Esophagus (tissue), 2 donors: ENCODE measurements around the gene MOV10L1. TPM values are rescaled to one million over a fixed set of nuclear protein-coding genes. Genes with fewer than 3 reads are reported as not detected.

Experiments
- H3K27ac ChIP-seq, 2 donors: one replicate each; pipeline ENCODE4 v1.5.1; 2013; ENCODE audit warnings: low read depth in 2 of 2, mild to moderate bottlenecking in 2 of 2, inconsistent platforms in 1 of 2, low read length in 1 of 2, moderate library complexity in 1 of 2
- H3K27me3 ChIP-seq, 2 donors: one replicate each; pipeline ENCODE4 v1.6.1; 2013; ENCODE audit warnings: low read length in 2 of 2, control low read depth in 1 of 2, mild to moderate bottlenecking in 1 of 2; ENCODE audit not compliant: insufficient read depth in 2 of 2, control insufficient read depth in 1 of 2
- H3K36me3 ChIP-seq, 2 donors: one replicate each; pipeline ENCODE4 v1.6.1; 2013; ENCODE audit warnings: low read length in 1 of 2; ENCODE audit not compliant: control insufficient read depth in 2 of 2, insufficient read depth in 2 of 2
- H3K4me1 ChIP-seq, 2 donors: one replicate each; pipeline ENCODE4 v1.6.1; 2013; ENCODE audit warnings: low read length in 1 of 2; ENCODE audit not compliant: control insufficient read depth in 2 of 2, insufficient read depth in 2 of 2
- H3K4me3 ChIP-seq, 2 donors: one replicate each; pipeline ENCODE4 v1.5.1; 2013; ENCODE audit warnings: low read length in 2 of 2, mild to moderate bottlenecking in 2 of 2, low read depth in 1 of 2, moderate library complexity in 1 of 2
- H3K9me3 ChIP-seq, 2 donors: one replicate each; pipeline ENCODE4 v1.6.1; 2013; ENCODE audit warnings: mild to moderate bottlenecking in 2 of 2, low read depth in 1 of 2, low read length in 1 of 2, moderate library complexity in 1 of 2; ENCODE audit not compliant: control insufficient read depth in 2 of 2, insufficient read depth in 1 of 2
- WGBS, 2 donors: extraction: QIAGEN DNeasy Blood & Tissue Kit; methylation state at CpG; one replicate each; pipeline ENCODE4 v1.1.7; 2013; 5-methylcytosine and 5-hydroxymethylcytosine counted together
- polyA plus RNA-seq, 2 donors: library from polyadenylated mRNA; stranded (reverse); fragments of 200-250 nt; gene quantifications; one replicate each; pipeline ENCODE4 v1.2.3, GENCODE V29; 2013
- donor health status: healthy with polysubstance abuse.
- donor health status: Bipolar disorder and iron deficiency.

The MOV10L1 gene
- under 1 TPM; 0.18 to 0.22 TPM for polyA plus RNA-seq

DNA sequence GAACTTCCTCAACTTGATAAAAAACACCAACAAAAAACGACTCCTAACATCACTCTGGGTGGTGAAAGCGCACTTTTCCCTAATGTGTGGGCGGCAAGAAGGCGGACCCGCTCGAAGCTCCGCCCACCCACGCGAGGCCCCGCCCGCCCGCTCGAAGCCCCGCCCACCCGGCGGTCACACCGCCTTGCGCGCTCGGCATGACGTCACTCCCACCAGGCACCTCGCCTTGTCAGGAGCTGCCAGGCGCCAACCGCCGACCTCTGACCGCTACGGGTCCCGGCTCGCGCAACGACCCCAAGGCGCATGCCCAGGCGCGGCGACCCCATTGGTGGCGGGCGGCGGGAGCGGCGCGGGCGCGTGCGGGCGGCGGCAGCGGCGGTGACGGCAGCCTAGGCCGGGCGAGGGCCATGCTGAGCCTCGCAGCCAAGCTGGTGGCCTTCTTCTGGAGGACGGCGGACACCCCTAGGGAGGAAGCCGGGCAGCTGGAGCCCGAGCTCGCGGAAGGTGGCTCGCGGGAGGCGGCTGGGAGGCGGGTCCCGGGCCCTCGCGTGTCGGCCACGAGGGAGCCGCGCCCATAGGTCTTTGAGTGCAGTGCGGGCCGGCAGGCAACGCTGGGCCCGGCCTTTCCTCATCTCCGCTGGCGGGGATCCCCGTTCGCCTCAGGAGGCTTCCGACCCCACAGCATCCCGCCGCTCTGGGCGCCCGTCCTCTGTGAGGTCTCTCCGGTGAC lies at the start of gene MOV10L1:
Gene MOV10L1, plus strand, starts transcription at position 325 of the 730 bp plus-strand sequence. Its CDS starts 83 bp downstream, at position 408.
- no peaks in the 10 kb centered on the region for H3K36me3 ChIP-seq
- no peak within 1 kb of the TSS for H3K4me3 ChIP-seq
- H3K4me1 ChIP-seq: peaks cover 0 to 6% of the 10 kb centered on the region in 2 donors
- WGBS, 2 donors: 48 to 51% methylated on average over 79 to 83 of the region's 83 CpGs
- no peaks in the 10 kb centered on the region for H3K27me3 ChIP-seq
- H3K27ac ChIP-seq: no peak within 1 kb of the TSS
- H3K9me3 ChIP-seq: peaks cover 0 to 8% of the 10 kb centered on the region in 2 donors

DNA sequence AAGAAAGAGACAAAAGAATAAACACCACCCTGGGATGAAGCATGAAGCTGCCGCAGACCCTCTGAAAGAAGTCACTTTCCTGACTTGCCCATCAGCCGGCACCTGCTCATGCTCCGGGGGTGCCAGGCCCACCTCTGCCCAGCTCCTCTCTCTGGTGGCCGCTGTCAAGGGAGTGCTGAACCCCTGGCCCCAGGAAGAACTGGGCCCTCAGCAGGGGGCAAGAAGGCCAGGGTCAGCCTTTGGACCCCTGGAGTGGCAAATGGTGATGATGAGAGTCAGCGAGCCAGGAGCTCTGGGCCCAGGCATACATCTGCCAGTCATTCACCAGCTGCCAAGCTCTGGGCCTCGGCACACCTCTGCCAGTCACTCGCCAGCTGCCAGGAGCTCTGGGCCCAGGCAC lies 49.1 kb upstream of the MOV10L1 start:
- Histone ChIP-seq H3K27ac (no peak overlapping the region), H3K27me3 (peaks cover 0 to 2% of the 10 kb centered on the region in 2 donors), H3K4me3 (no peak overlapping the region), H3K4me1 (no peaks in the 10 kb centered on the region), H3K9me3 (peaks cover 0 to 8% of the 10 kb centered on the region in 2 donors), H3K36me3 (no peaks in the 10 kb centered on the region)
- 78 to 79% methylated on average over 7 of the region's 7 CpGs for WGBS, 2 donors

DNA sequence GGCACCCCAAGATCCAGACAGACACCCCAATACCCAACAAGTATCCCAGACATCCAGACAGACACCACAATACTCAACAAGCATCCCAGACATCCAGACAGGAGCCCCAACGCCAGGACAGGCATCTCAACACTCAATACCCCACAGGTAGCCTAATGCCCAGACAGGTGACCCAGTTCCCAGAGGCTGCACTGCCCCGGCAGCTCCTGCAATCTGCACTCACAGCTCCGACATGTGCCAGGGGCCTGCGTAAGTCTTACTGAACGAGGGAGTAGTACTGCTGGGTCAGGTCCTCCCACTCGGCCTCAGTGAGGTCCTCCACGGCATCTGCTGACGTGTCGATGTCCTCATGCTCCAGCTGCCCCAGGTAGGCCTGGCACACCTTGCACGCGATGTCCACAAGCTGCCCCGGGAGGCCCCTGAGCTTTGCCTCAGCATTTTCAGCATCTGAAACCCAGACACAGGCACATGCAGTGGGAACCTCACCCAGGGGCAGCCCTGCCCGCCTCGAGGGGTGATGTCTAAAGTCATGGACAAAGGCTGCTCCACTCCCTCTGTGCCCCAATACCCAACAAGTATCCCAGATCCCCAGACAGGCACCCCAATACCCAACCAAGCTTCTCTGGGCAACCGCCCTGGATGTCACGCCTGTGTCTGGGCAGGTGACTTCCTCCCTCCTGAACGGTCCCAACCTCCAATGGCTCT lies 48.3 kb upstream of the MOV10L1 start:
- WGBS, 2 donors: 84 to 88% methylated on average over 17 of the region's 17 CpGs
- Histone ChIP-seq H3K9me3 (peaks cover 0 to 8% of the 10 kb centered on the region in 2 donors), H3K27ac (no peak overlapping the region), H3K4me3 (no peak overlapping the region), H3K27me3 (peaks cover 0 to 2% of the 10 kb centered on the region in 2 donors), H3K36me3 (no peaks in the 10 kb centered on the region), H3K4me1 (no peaks in the 10 kb centered on the region)

DNA sequence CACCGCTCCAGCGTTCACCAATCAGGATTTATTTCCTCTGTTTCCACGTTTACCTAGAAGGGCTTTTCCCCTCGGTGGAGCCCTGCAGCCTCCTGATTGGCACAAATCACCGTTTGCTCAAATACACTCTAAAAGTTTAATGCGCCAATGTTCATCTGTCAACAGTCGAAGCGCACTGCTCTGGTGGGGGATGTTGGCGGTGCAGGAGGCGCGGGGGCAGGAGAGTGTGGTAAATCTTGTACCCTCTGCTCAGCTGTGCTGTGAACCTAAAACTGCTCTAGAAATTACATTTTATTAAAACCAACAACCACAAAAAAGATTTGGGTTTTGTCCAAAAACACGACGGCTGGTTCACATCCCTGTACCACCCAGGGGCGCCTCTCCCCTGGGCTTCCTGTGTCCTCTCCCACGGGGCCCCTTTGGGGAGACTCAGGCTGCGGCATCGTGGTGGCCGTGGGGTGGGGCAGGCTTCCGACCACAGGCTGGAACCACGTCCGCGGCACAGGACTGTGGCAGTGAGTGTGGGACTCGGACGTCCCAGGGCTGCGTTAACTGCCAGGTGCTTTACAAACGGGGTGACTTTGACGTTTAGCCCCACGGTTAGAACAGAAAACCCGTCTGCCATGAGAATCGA lies 45.2 kb upstream of the MOV10L1 start:
- H3K27ac ChIP-seq: no peak overlapping the region
- H3K9me3 ChIP-seq: peaks cover 0 to 6% of the 10 kb centered on the region in 2 donors
- H3K36me3 ChIP-seq: no peaks in the 10 kb centered on the region
- H3K4me1 ChIP-seq: no peaks in the 10 kb centered on the region
- H3K27me3 ChIP-seq: no peaks in the 10 kb centered on the region
- 56 to 65% methylated on average over 30 of the region's 30 CpGs for WGBS, 2 donors
- no peak overlapping the region for H3K4me3 ChIP-seq

DNA sequence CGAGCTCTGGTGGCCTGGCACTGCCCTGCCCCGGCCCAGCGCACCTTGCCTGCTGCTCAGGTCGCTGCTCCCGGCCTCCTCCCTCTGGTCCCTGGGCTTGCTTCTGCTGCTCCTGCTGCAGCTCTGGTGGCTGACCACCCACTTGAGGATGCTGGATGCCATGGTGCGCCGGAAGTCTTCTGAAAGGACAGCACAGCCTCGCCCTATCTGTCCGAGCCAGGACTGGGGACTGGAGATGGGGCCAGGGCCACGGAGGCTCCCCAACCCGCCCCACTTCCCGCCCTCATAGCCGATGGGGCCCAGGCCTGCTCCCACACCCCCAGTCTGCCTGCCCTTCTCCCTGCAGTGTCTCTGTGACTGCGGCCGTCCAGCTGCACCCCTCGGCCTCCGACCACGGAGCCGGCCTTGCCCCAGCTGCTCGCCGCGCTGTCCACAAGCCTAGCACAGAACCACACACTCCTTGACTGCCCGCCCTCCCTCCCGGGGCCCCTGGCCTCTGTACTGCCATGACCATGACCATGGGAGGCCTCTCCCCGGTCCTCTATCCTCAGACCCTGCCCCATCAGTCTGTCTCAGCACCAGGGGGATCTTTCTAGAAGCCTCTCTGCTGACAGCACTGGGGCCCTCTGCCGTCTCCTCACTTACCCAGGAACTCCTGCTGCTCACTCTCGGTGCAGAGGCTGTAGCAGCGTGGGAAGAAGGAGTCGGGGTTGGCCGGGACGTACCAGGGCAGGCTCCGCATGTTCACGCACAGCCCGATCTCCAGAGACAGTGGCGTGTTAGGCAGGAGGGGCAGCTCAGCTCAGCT lies 44.4 kb upstream of the MOV10L1 start:
- WGBS, 2 donors: 62 to 77% methylated on average over 26 to 35 of the region's 35 CpGs
- no peak overlapping the region for H3K27ac ChIP-seq
- H3K4me3 ChIP-seq: no peak overlapping the region
- H3K27me3 ChIP-seq: no peaks in the 10 kb centered on the region
- H3K4me1 ChIP-seq: no peaks in the 10 kb centered on the region
- H3K36me3 ChIP-seq: no peaks in the 10 kb centered on the region
- no peaks in the 10 kb centered on the region for H3K9me3 ChIP-seq

DNA sequence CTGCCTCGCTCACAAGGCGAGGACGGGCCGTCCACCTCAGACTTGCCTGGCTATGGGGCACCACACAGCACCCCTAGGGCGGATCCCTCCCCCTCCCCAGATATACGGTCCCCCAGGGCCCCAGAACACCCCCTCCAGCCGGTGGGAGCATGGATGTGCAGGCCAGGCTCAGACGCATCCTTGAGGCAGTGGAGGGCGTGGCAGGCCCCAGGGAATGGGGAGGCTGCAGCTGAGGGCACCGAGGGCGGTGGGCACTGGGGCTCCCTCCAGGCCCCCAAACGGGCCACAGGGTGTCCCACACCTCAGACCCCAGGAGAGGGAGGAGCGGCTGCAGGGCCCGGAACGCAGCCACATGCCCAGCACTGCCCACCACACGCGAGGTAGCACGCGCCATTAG lies 43.8 kb upstream of the MOV10L1 start:
- no peaks in the 10 kb centered on the region for H3K27me3 ChIP-seq
- 66 to 70% methylated on average over 17 to 19 of the region's 19 CpGs for WGBS, 2 donors
- no peaks in the 10 kb centered on the region for H3K36me3 ChIP-seq
- H3K4me1 ChIP-seq: no peaks in the 10 kb centered on the region
- no peak overlapping the region for H3K4me3 ChIP-seq
- no peaks in the 10 kb centered on the region for H3K9me3 ChIP-seq
- no peak overlapping the region for H3K27ac ChIP-seq

DNA sequence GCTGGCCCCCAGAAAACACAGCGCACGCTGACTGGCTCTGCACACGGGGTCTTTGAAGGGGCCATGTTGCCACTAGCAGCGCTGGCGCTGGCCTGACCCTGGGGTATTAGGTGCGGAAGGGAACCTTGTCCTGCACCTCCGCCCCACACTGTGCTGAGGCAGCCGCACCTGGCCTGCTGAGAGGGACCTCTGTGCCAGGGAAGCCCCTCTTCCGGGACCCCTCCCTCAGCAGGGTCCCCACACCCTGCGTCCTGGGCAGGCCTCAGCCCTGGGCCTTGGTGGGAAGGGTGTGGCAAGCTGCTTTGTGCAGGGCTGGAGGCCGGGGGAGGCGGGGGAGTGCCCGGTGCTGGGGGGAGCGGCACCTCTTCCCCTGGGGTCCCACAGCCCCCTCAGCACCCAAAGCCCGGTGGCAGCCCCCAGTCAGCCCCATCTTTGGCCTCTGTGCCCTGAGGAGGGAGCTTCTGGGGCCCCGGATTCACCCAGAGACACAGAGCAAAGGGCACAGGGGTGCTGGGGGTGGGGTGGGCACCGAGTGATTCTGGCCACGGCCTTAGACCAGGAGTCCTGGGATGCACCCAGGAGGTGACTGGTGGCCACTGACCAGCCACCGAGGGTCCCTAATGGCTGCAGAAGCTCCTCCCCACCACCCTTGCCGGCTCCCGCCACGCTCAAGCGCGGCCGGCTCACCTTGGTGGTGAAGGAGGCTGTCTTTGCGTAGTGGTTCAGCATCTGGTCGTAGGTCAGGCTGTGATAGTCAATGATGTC lies 43.1 kb upstream of the MOV10L1 start:
- no peaks in the 10 kb centered on the region for H3K4me1 ChIP-seq
- no peaks in the 10 kb centered on the region for H3K9me3 ChIP-seq
- 77 to 83% methylated on average over 24 to 27 of the region's 27 CpGs for WGBS, 2 donors
- no peak overlapping the region for H3K4me3 ChIP-seq
- no peaks in the 10 kb centered on the region for H3K36me3 ChIP-seq
- H3K27me3 ChIP-seq: no peaks in the 10 kb centered on the region
- H3K27ac ChIP-seq: no peak overlapping the region

DNA sequence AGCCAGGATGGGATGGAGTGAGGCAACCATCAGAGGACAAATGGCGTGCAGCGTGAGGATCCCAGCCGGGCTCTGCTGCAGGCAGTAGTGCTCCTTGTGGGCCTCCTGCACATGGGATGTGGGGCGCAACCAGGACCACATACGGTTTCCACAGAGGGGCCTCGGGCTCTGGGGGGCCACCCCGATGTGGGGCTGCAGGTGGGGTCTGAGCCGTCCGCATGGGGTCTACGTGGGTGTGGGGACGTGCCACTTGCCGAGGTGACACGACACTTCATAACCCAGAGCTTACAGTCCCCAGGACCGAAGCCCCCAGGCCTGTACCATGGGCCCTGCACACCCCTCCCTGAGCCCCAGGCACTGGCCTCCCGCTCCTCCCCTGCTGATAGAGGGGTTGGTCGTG lies 42.5 kb upstream of the MOV10L1 start:
- Histone ChIP-seq H3K27ac (no peak overlapping the region), H3K4me3 (no peak overlapping the region), H3K36me3 (no peaks in the 10 kb centered on the region), H3K27me3 (no peaks in the 10 kb centered on the region), H3K4me1 (no peaks in the 10 kb centered on the region), H3K9me3 (no peaks in the 10 kb centered on the region)
- 88 to 89% methylated on average over 16 of the region's 16 CpGs for WGBS, 2 donors
